Endothelial cell of umbilical vein (primary cell): ENCODE data around the gene IL10RB. TPM values are rescaled to one million over a fixed set of nuclear protein-coding genes. Genes with fewer than 3 reads are reported as not detected.

Experiments used
- Bru-seq: library from RNA; stranded (reverse); fragments of 400-500 nt; gene quantifications from one replicate; lab custom pipeline; 2021; lab: Mats Ljungman, UMichigan
- BruChase-seq, 2 experiments: library from RNA; stranded (reverse); fragments of 400-500 nt; gene quantifications; one replicate each; lab custom pipeline; 2021; lab: Mats Ljungman, UMichigan
- BruUV-seq: library from RNA; stranded (reverse); fragments of 400-500 nt; replicated peaks from 2 replicates; lab custom pipeline; 2021; lab: Mats Ljungman, UMichigan
- CTCF ChIA-PET: fragments of 300-600, 350-600 bp; sonication (Branson Sonifier 250); formaldehyde crosslinking; loops from one replicate; lab custom pipeline; 2021; ENCODE audit warnings: antibody characterized with exemption, inconsistent platforms; lab: Charles Lee
- POLR2A ChIA-PET: fragments of 300-600, 350-600 bp; sonication (Branson Sonifier 250); formaldehyde crosslinking; loops from one replicate; lab custom pipeline; 2021; ENCODE audit warnings: antibody characterized with exemption, inconsistent platforms; lab: Charles Lee
- DNase-seq: peaks from one replicate; pipeline ENCODE4 v3.0.0-alpha.2; 2011; ENCODE audit warnings: low read depth, low spot score
- FAIRE-seq: peaks from 2 replicates; lab custom pipeline; 2011; peaks lifted over from hg19 to GRCh38; lab: Jason Lieb, UNC
- H2AFZ ChIP-seq: 2 replicates; pipeline ENCODE4 v1.6.0; 2012; ENCODE audit warnings: low read depth, low read length, control low read depth, inconsistent platforms
- H3K27ac ChIP-seq: 2 replicates; pipeline ENCODE4 v1.5.1; 2011; ENCODE audit warnings: low read depth, mild to moderate bottlenecking, control low read depth, low read length, moderate library complexity; ENCODE audit not compliant: insufficient read depth
- H3K27me3 ChIP-seq, 2 experiments: 2 replicates each; pipeline versions ENCODE4 v1.6.0 to v1.6.1; 2011; ENCODE audit warnings: low read length in 2 of 2, mixed read lengths in 1 of 2; ENCODE audit not compliant: control insufficient read depth in 2 of 2, insufficient read depth in 2 of 2
- H3K36me3 ChIP-seq, 2 experiments: 2 replicates in 1 of 2; 3 replicates in 1 of 2; pipeline ENCODE4 v1.5.1; 2011; ENCODE audit warnings: low read length in 2 of 2, mild to moderate bottlenecking in 1 of 2, moderate library complexity in 1 of 2; ENCODE audit not compliant: control insufficient read depth in 2 of 2, insufficient read depth in 2 of 2; ENCODE audit errors: extremely low read depth in 1 of 2
- H3K4me1 ChIP-seq: 3 replicates; pipeline ENCODE4 v1.5.1; 2011; ENCODE audit warnings: mild to moderate bottlenecking, low read length; ENCODE audit not compliant: control insufficient read depth, insufficient read depth; ENCODE audit errors: extremely low read depth
- H3K4me2 ChIP-seq: 2 replicates; pipeline ENCODE4 v1.6.1; 2011; ENCODE audit warnings: low read length, control low read depth, mixed read lengths; ENCODE audit not compliant: insufficient read depth
- H3K4me3 ChIP-seq, 3 experiments: fragments of 200-600 bp in 1 of 3; sonication (generic), shearing (Covaris generic) in 1 of 3; replicated peaks in 1 of 3; 2 replicates each; pipeline ENCODE4 v1.5.1; 2011 to 2016; ENCODE audit warnings: control low read depth in 3 of 3, low read length in 3 of 3, mild to moderate bottlenecking in 2 of 3, inconsistent platforms in 1 of 3, low read depth in 1 of 3, moderate library complexity in 1 of 3; ENCODE audit not compliant: insufficient read depth in 1 of 3
- H3K79me2 ChIP-seq: 2 replicates; pipeline ENCODE4 v1.6.0; 2012; ENCODE audit warnings: low read length, inconsistent platforms; ENCODE audit not compliant: control insufficient read depth, insufficient read depth
- H3K9ac ChIP-seq: replicated peaks from 2 replicates; pipeline ENCODE3; 2011; ENCODE audit warnings: low read length, control low read depth; ENCODE audit not compliant: insufficient read depth; ENCODE audit errors: extremely low read depth
- H3K9me1 ChIP-seq: replicated peaks from 3 replicates; pipeline ENCODE4 v1.6.0; 2011; ENCODE audit warnings: mild to moderate bottlenecking, low read length; ENCODE audit not compliant: control insufficient read depth, insufficient read depth; ENCODE audit errors: extremely low read depth
- H3K9me3 ChIP-seq: replicated peaks from 2 replicates; pipeline ENCODE4 v1.5.1; 2012; ENCODE audit warnings: low read length, inconsistent platforms; ENCODE audit not compliant: control insufficient read depth, insufficient read depth
- H4K20me1 ChIP-seq: replicated peaks from 2 replicates; pipeline ENCODE3; 2011; ENCODE audit warnings: mild to moderate bottlenecking, low read length; ENCODE audit not compliant: control insufficient read depth, insufficient read depth; ENCODE audit errors: extremely low read depth
- CTCF ChIP-seq, 2 donors: IDR thresholded peaks; 1 replicate in 1 of 2; 2 replicates in 1 of 2; pipeline ENCODE4 v1.5.1; 2011; ENCODE audit warnings: low read length in 2 of 2, mild to moderate bottlenecking in 2 of 2, moderate library complexity in 2 of 2, control low read depth in 1 of 2, inconsistent platforms in 1 of 2, low read depth in 1 of 2; ENCODE audit not compliant: insufficient read depth in 1 of 2; ENCODE audit errors: extremely low read depth in 1 of 2
- EZH2 ChIP-seq: IDR thresholded peaks from 2 replicates; pipeline ENCODE4 v1.6.1; 2012; ENCODE audit warnings: borderline replicate concordance, low read depth, mild to moderate bottlenecking, moderate library complexity, low read length, inconsistent platforms; ENCODE audit not compliant: severe bottlenecking
- FOS ChIP-seq: IDR thresholded peaks from 2 replicates; pipeline ENCODE4 v1.6.1; 2011; ENCODE audit warnings: mild to moderate bottlenecking, low read length, moderate library complexity, borderline replicate concordance; ENCODE audit not compliant: insufficient read depth
- GATA2 ChIP-seq: IDR thresholded peaks from 2 replicates; pipeline ENCODE4 v1.7.0; 2011; ENCODE audit warnings: low read depth, mild to moderate bottlenecking, moderate library complexity, mixed read lengths, low read length; ENCODE audit not compliant: insufficient read length, insufficient read depth
- MYC ChIP-seq: IDR thresholded peaks from one replicate; pipeline ENCODE4 v1.6.1; 2011; ENCODE audit warnings: mild to moderate bottlenecking, low read depth, low read length
- POLR2A ChIP-seq: IDR thresholded peaks from 2 replicates; pipeline ENCODE4 v1.6.1; 2012; ENCODE audit warnings: low read depth, mild to moderate bottlenecking, control low read depth, low read length
- POLR2AphosphoS5 ChIP-seq: IDR thresholded peaks from 2 replicates; pipeline ENCODE4 v1.6.1; 2012; ENCODE audit warnings: low read depth, mild to moderate bottlenecking, control low read depth, low read length, moderate library complexity; ENCODE audit not compliant: insufficient read depth
- dilution Hi-C: fragments of 300-500 bp; cut with MboI; formaldehyde crosslinking; loops from one replicate; pipeline ENCODE4 v1.15.0; 2019; ENCODE audit warnings: low sequenced_read_pairs; ENCODE audit not compliant: extremely low pct_ligation_motif_present
- intact Hi-C: fragments of 100-400 bp; cut with micrococcal nuclease; formaldehyde crosslinking; loops from one replicate; pipeline ENCODE4 v1.10.0; 2022
- long read RNA-seq: library from polyadenylated mRNA; stranded (forward); transcript quantifications from one replicate; pipeline ENCODE4 v2.0.0, GENCODE V29; 2021
- polyA minus RNA-seq, 3 experiments: library from RNA; depleted of rRNA, polyadenylated mRNA; stranded (reverse); fragments of >200 nt; gene quantifications; 1 replicate in 1 of 3; 2 replicates in 2 of 3; pipeline ENCODE4 v1.2.3, GENCODE V29; 2011
- polyA plus RNA-seq, 4 experiments: library from polyadenylated mRNA; depleted of rRNA in 3 of 4; stranded (reverse) in 3 of 4; unstranded in 1 of 4; fragments of >200 nt; gene quantifications; 2 replicates each; pipeline versions ENCODE4 v1.2.1 to v1.2.3, GENCODE V29; 2011 to 2012; ENCODE audit warnings: missing spikeins in 1 of 4
- total RNA-seq: library from RNA; stranded (reverse); gene quantifications from 2 replicates; pipeline ENCODE4 v1.2.3, GENCODE V29; 2021

Gene IL10RB
- 21.7 and 21.9 TPM in 2 replicates for total RNA-seq
- polyA plus RNA-seq = 22.5 and 31.4 TPM in 2 replicates
- polyA plus RNA-seq (2011; cell fraction: cytosol; rRNA removed) = 30.4 and 32.8 TPM in 2 replicates
- 19.5 and 19.8 TPM in 2 replicates for polyA plus RNA-seq (2011; cell fraction: nucleus; rRNA removed)
- 20.9 and 22.1 TPM in 2 replicates for polyA plus RNA-seq (2012)
- 53.8 and 54.0 TPM in 2 replicates for polyA minus RNA-seq
- 14.3 TPM for polyA minus RNA-seq (2011; cell fraction: cytosol; rRNA and poly(A)+ RNA removed)
- 12.0 and 16.7 TPM in 2 replicates for polyA minus RNA-seq (2011; cell fraction: nucleus; rRNA and poly(A)+ RNA removed)
- Bru-seq, nascent RNA = percentile 67 among the genes with signal in this experiment
- BruChase-seq, experiment 1, labeled RNA remaining after a 6-hour chase = percentile 89 among the genes with signal in this experiment
- percentile 86 among the genes with signal in this experiment for BruChase-seq, experiment 2, labeled RNA remaining after a 2-hour chase
- long read RNA-seq, transcript IL10RB-201 (7 exons, 1,963 nt) = major isoform, 35 of 41 reads
- long read RNA-seq, partial matches to known transcripts = 0 of 41 reads
- long read RNA-seq, other reads (novel, unspliced or antisense) = 6 of 41 reads

GRCh38 chr21:33266050-33266788, at the start of gene IL10RB:
Gene IL10RB (plus strand): TSS chr21:33266367. CDS start chr21:33266466, 99 bp downstream.
- peak within 1 kb of the TSS; percentile 76 for H2AFZ ChIP-seq
- H4K20me1 ChIP-seq = no peaks in the 10 kb centered on the region
- dilution Hi-C loops = no loop called here
- H3K9me3 ChIP-seq = no peaks in the 10 kb centered on the region
- DNase-seq (peak; percentile 72), FAIRE-seq (peak; percentile 4)
- H3K4me3 ChIP-seq = peak within 1 kb of the TSS; percentile 77 to 88 (median 84)
- H3K9me1 ChIP-seq = no peaks in the 10 kb centered on the region
- ChIA-PET POLR2A (interaction anchor here (0.6 to 1.0 kb wide), 3 partner anchors 9 to 214 kb away, joined by 3 to 4 read pairs (median 3); partner anchors contain the start of genes IFNAR1 and TMEM50B), CTCF (interaction anchor here (0.6 to 3.6 kb wide), 7 partner anchors 34 to 94 kb away, joined by 3 to 21 read pairs (median 4); no protein-coding TSS in a partner anchor)
- intact Hi-C loops = loop anchor here (1.0 to 2.0 kb wide), 5 partner anchors 21 to 179 kb away; no protein-coding TSS in a partner anchor
- no peaks in the 10 kb centered on the region for H3K27me3 ChIP-seq
- H3K36me3 ChIP-seq = peaks cover 2 to 7% of the 10 kb centered on the region in 2 experiments
- peaks cover 10% of the 10 kb centered on the region for H3K4me1 ChIP-seq
- H3K27ac ChIP-seq = peak within 1 kb of the TSS; percentile 54
- peak within 1 kb of the TSS; percentile 85 for H3K4me2 ChIP-seq
- peak within 1 kb of the TSS; percentile 68 for H3K9ac ChIP-seq
- peaks cover 2% of the 10 kb centered on the region for H3K79me2 ChIP-seq
- no TSS peak for BruUV-seq
- TF ChIP-seq EZH2 = no peak
- TF ChIP-seq GATA2 = no peak
- no peak for TF ChIP-seq MYC
- no peak for TF ChIP-seq CTCF (IDR thresholded peaks at IDR 0.05; ENCODE audit: extremely low read depth in 1 of 2, insufficient read depth in 1 of 2, low read depth in 1 of 2, low read length in 2 of 2)
- TF ChIP-seq POLR2A = no peak
- TF ChIP-seq POLR2AphosphoS5 = peak; percentile 67
- TF ChIP-seq FOS = no peak
